OCI-LY7 (cell line): ENCODE results near the gene DAB2IP. TPM values are rescaled to one million over a fixed set of nuclear protein-coding genes. Genes with fewer than 3 reads are reported as not detected.

Source experiments
- BruUV-seq: library from RNA; stranded (reverse); fragments of 400-500 nt; replicated peaks from 2 replicates; lab custom pipeline; 2021; lab: Mats Ljungman, UMichigan
- CTCF ChIA-PET: fragments of 300-600 bp; sonication (Branson Sonifier 250); formaldehyde crosslinking; loops from one replicate; lab custom pipeline; 2022; ENCODE audit warnings: antibody characterized with exemption; ENCODE audit not compliant: unreplicated experiment; lab: Charles Lee
- POLR2A ChIA-PET: fragments of 300-600 bp; sonication (Branson Sonifier 250); formaldehyde crosslinking; loops from one replicate; lab custom pipeline; 2022; ENCODE audit warnings: antibody characterized with exemption; lab: Charles Lee
- DNase-seq: peaks from one replicate; pipeline ENCODE4 v3.0.0-alpha.2; 2015; ENCODE audit warnings: low spot score
- H2AFZ ChIP-seq: fragments of 200-600 bp; sonication (generic), shearing (Covaris generic); 2 replicates; pipeline ENCODE4 v1.6.1; 2014; ENCODE audit warnings: mild to moderate bottlenecking, antibody characterized with exemption, low read length, moderate library complexity
- H3K27ac ChIP-seq: fragments of 200-600 bp; sonication (generic); 2 replicates; pipeline ENCODE4 v1.5.1; 2014; ENCODE audit warnings: mixed run types, low read depth, mild to moderate bottlenecking, moderate library complexity, low read length, inconsistent platforms; ENCODE audit not compliant: poor library complexity, severe bottlenecking
- H3K36me3 ChIP-seq: fragments of 200-600 bp; sonication (generic); 2 replicates; pipeline ENCODE4 v1.6.1; 2014; ENCODE audit warnings: mild to moderate bottlenecking, antibody characterized with exemption, low read length, moderate library complexity, mixed read lengths; ENCODE audit not compliant: insufficient read depth
- H3K4me1 ChIP-seq: fragments of 200-600 bp; sonication (generic); 2 replicates; pipeline ENCODE4 v1.5.1; 2014; ENCODE audit warnings: mild to moderate bottlenecking, low read length; ENCODE audit not compliant: insufficient read depth, poor library complexity, severe bottlenecking
- H3K4me2 ChIP-seq: fragments of 200-600 bp; sonication (generic); 2 replicates; pipeline ENCODE4 v1.6.1; 2014; ENCODE audit warnings: mild to moderate bottlenecking, low read length
- H3K4me3 ChIP-seq: fragments of 200-600 bp; sonication (generic); 2 replicates; pipeline ENCODE4 v1.5.1; 2014; ENCODE audit warnings: mild to moderate bottlenecking, low read depth, low read length; ENCODE audit not compliant: poor library complexity, severe bottlenecking
- H3K79me2 ChIP-seq: fragments of 200-600 bp; sonication (generic); 2 replicates; pipeline ENCODE4 v1.6.1; 2016; ENCODE audit warnings: low read depth, mild to moderate bottlenecking, low read length, moderate library complexity, mixed read lengths; ENCODE audit not compliant: insufficient read depth
- H3K9me2 ChIP-seq: fragments of 200-600 bp; sonication (generic); 2 replicates; pipeline ENCODE4 v1.6.1; 2016; ENCODE audit warnings: mild to moderate bottlenecking, low read length, mixed read lengths; ENCODE audit not compliant: insufficient read depth
- H3K9me3 ChIP-seq: fragments of 200-600 bp; sonication (generic); 2 replicates; pipeline ENCODE4 v1.6.1; 2014; ENCODE audit warnings: mild to moderate bottlenecking, mixed run types, low read length, mixed read lengths
- H4K20me1 ChIP-seq: fragments of 200-600 bp; sonication (generic); 2 replicates; pipeline ENCODE4 v1.6.1; 2014; ENCODE audit warnings: mild to moderate bottlenecking, antibody characterized with exemption, low read length, moderate library complexity, mixed read lengths; ENCODE audit not compliant: insufficient read depth
- CTCF ChIP-seq: fragments of 200-600 bp; sonication (generic); conservative IDR thresholded peaks from 2 replicates; pipeline ENCODE4 v1.5.1; 2014; ENCODE audit warnings: mild to moderate bottlenecking, antibody characterized with exemption, low read length, moderate library complexity, mixed read lengths
- EZH2phosphoT487 ChIP-seq: fragments of 200-600 bp; sonication (generic); IDR thresholded peaks from 2 replicates; pipeline ENCODE4 v1.6.1; 2018; ENCODE audit warnings: low read depth, borderline replicate concordance, mild to moderate bottlenecking, mixed run types, antibody characterized with exemption, low read length, moderate library complexity, mixed read lengths
- intact Hi-C: fragments of 100-400 bp; cut with micrococcal nuclease; formaldehyde crosslinking; loops from one replicate; pipeline ENCODE4 v1.10.0; 2022; ENCODE audit not compliant: unreplicated experiment
- total RNA-seq, 2 experiments: library from RNA; depleted of rRNA in 1 of 2; stranded (reverse); fragments of >200 nt in 1 of 2; shearing (Covaris generic) in 1 of 2; gene quantifications; 2 replicates each; pipeline ENCODE4 v1.2.3, GENCODE V29; 2014 to 2022

DAB2IP gene
- total RNA-seq, 2 experiments from 2014 or later: 3.9 to 11.1 TPM

- BruUV-seq: no TSS peak
- TF ChIP-seq CTCF (no peak), EZH2phosphoT487 (no peak)
- H3K9me2 ChIP-seq: no peaks in the 10 kb centered on the region
- ChIA-PET CTCF (no interaction called here), POLR2A (no interaction called here)
- H3K4me2 ChIP-seq: no peak overlapping the region
- no peak for DNase-seq
- no peak overlapping the region for H3K27ac ChIP-seq
- H3K4me1 ChIP-seq: no peaks in the 10 kb centered on the region
- H3K36me3 ChIP-seq: no peaks in the 10 kb centered on the region
- no peak overlapping the region for H2AFZ ChIP-seq
- H4K20me1 ChIP-seq: no peaks in the 10 kb centered on the region
- no peaks in the 10 kb centered on the region for H3K9me3 ChIP-seq
- intact Hi-C loops: no loop called here
- no peak overlapping the region for H3K4me3 ChIP-seq
- no peaks in the 10 kb centered on the region for H3K79me2 ChIP-seq
These were observed 147.5 kb downstream of the DAB2IP start for GRCh38 chr9:121798941-121799340.

- H3K79me2 ChIP-seq: no peaks in the 10 kb centered on the region
- H3K4me3 ChIP-seq: no peak overlapping the region
- H3K4me1 ChIP-seq: no peaks in the 10 kb centered on the region
- TF ChIP-seq EZH2phosphoT487 (no peak), CTCF (no peak)
- H2AFZ ChIP-seq: no peak overlapping the region
- 0 out of 2 replicates have a peak, but pooled peaks cover 5% of the 10 kb centered on the region for H3K9me3 ChIP-seq
- H3K9me2 ChIP-seq: no peaks in the 10 kb centered on the region
- no peaks in the 10 kb centered on the region for H4K20me1 ChIP-seq
- CTCF ChIA-PET: no interaction called here
- no peak overlapping the region for H3K27ac ChIP-seq
- no peak for DNase-seq
- intact Hi-C loops: no loop called here
- H3K36me3 ChIP-seq: no peaks in the 10 kb centered on the region
- POLR2A ChIA-PET: no interaction called here
- BruUV-seq: no TSS peak
- no peak overlapping the region for H3K4me2 ChIP-seq
These were observed 148.9 kb downstream of the DAB2IP start for GRCh38 chr9:121800376-121800775.

- ChIA-PET POLR2A (interaction anchor here (0.6 kb wide), 1 partner anchor 1488 kb away, joined by 3 read pairs; no protein-coding TSS in a partner anchor), CTCF (no interaction called here)
- no peak for TF ChIP-seq CTCF
- TF ChIP-seq EZH2phosphoT487: no peak
- no peak overlapping the region for H3K27ac ChIP-seq
- no peaks in the 10 kb centered on the region for H4K20me1 ChIP-seq
- H3K4me3 ChIP-seq: no peak overlapping the region
- H3K9me2 ChIP-seq: no peaks in the 10 kb centered on the region
- no peaks in the 10 kb centered on the region for H3K4me1 ChIP-seq
- no peak overlapping the region for H3K4me2 ChIP-seq
- intact Hi-C loops: no loop called here
- no peaks in the 10 kb centered on the region for H3K79me2 ChIP-seq
- no peaks in the 10 kb centered on the region for H3K36me3 ChIP-seq
- no TSS peak for BruUV-seq
- H3K9me3 ChIP-seq: 0 out of 2 replicates have a peak, but pooled peaks cover 5% of the 10 kb centered on the region
- H2AFZ ChIP-seq: no peak overlapping the region
- DNase-seq: no peak
These were observed 150.1 kb downstream of the DAB2IP start for GRCh38 chr9:121801579-121801978.
